NT2/D1 (cell line): Measurements from ENCODE around the gene SH3BP1.

Experiments
- YY1 ChIP-seq: IDR thresholded peaks from 2 replicates; pipeline ENCODE4 v1.6.1; 2011; ENCODE audit not compliant: insufficient read length, insufficient read depth
- ZNF274 ChIP-seq: IDR thresholded peaks from 2 replicates; pipeline ENCODE4 v1.6.1; 2011; ENCODE audit warnings: mild to moderate bottlenecking, low read depth, low read length

GRCh38 chr22:37697538-37697835, 58.0 kb downstream of the SH3BP1 start:
- no peak for TF ChIP-seq YY1
- no peak for TF ChIP-seq ZNF274
